Measurements from ENCODE around the gene BCAM. TPM values are rescaled to one million over a fixed set of nuclear protein-coding genes. Genes with fewer than 3 reads are reported as not detected.
"Not testable (repeated sequence)": the region's sequence is repeated elsewhere in the genome, so short reads cannot be mapped to it uniquely, and the experiment has no call there.

The BCAM gene
- polyA plus RNA-seq, 3 donors: 403 to 489 (median 434) TPM

- DNase-seq (ENCODE audit: low read depth in 3 of 3, low spot score in 2 of 3): peak in 2 of 3 donors; percentile 57 to 61
These were observed 38.5 kb downstream of the BCAM start for GRCh38 chr19:44847144-44848035.

GRCh38 chr19:44848036-44848811, 39.3 kb downstream of the BCAM start:
- DNase-seq (ENCODE audit: low read depth in 3 of 3, low spot score in 2 of 3): peak in 1 of 3 donors; percentile 40

- peak in 1 of 3 donors; percentile 47 for DNase-seq (ENCODE audit: low read depth in 3 of 3, low spot score in 2 of 3)
These were observed 40.0 kb downstream of the BCAM start for GRCh38 chr19:44848812-44849447.

- DNase-seq (ENCODE audit: low read depth in 3 of 3, low spot score in 2 of 3): no peak
These were observed 41.8 kb downstream of the BCAM start for GRCh38 chr19:44850641-44851109.

- no peak for DNase-seq (ENCODE audit: low read depth in 3 of 3, low spot score in 2 of 3)
These were observed 42.5 kb downstream of the BCAM start for GRCh38 chr19:44851427-44851826.

- no peak for DNase-seq (ENCODE audit: low read depth in 3 of 3, low spot score in 2 of 3)
These were observed 46.7 kb downstream of the BCAM start for GRCh38 chr19:44855606-44856005.

- DNase-seq (ENCODE audit: low read depth in 3 of 3, low spot score in 2 of 3): no peak
These were observed 47.6 kb downstream of the BCAM start for GRCh38 chr19:44856421-44857083.

- no peak for DNase-seq (ENCODE audit: low read depth in 3 of 3, low spot score in 2 of 3)
These were observed 48.9 kb downstream of the BCAM start for GRCh38 chr19:44857837-44858236.

- not testable (repeated sequence) for DNase-seq (ENCODE audit: low read depth in 3 of 3, low spot score in 2 of 3)
These were observed 52.7 kb downstream of the BCAM start for GRCh38 chr19:44861576-44861975.

GRCh38 chr19:44863990-44864389, 55.1 kb downstream of the BCAM start:
- DNase-seq (ENCODE audit: low read depth in 3 of 3, low spot score in 2 of 3): no peak

- DNase-seq (ENCODE audit: low read depth in 3 of 3, low spot score in 2 of 3): no peak
These were observed 56.4 kb downstream of the BCAM start for GRCh38 chr19:44865196-44865767.

- no peak for DNase-seq (ENCODE audit: low read depth in 3 of 3, low spot score in 2 of 3)
These were observed 57.8 kb downstream of the BCAM start for GRCh38 chr19:44866664-44867063.

GRCh38 chr19:44867578-44867977, 58.7 kb downstream of the BCAM start:
- DNase-seq (ENCODE audit: low read depth in 3 of 3, low spot score in 2 of 3): no peak

GRCh38 chr19:44869733-44870470, 61.0 kb downstream of the BCAM start:
- DNase-seq (ENCODE audit: low read depth in 3 of 3, low spot score in 2 of 3): no peak

Other genes with a start within 250 kb of the BCAM start
- gene IGSF23, start 195.5 kb upstream of the BCAM start, polyA plus RNA-seq (ENCODE audit: insufficient read length in 3 of 3): 1 to 10 TPM in 2 of 3 donors, under 1 TPM in 1; 0.97 to 1.5 (median 1.3) TPM
- gene PVR, start 165.2 kb upstream of the BCAM start, polyA plus RNA-seq (ENCODE audit: insufficient read length in 3 of 3): 10 to 100 TPM; 26.1 to 31.6 (median 31.1) TPM
- 10 to 100 TPM in 2 of 3 donors, 1 to 10 TPM in 1; 9.3 to 10.9 (median 10.5) TPM for gene CEACAM19, start 137.6 kb upstream of the BCAM start, polyA plus RNA-seq (ENCODE audit: insufficient read length in 3 of 3)
- not detected for gene CEACAM16, start 110.0 kb upstream of the BCAM start, polyA plus RNA-seq (ENCODE audit: insufficient read length in 3 of 3)
- gene BCL3, start 60.4 kb upstream of the BCAM start, polyA plus RNA-seq (ENCODE audit: insufficient read length in 3 of 3): 1 to 10 TPM; 4.8 to 5.8 (median 4.9) TPM
- 1 to 10 TPM; 3.8 to 4.1 (median 3.9) TPM for gene CBLC, start 31.2 kb upstream of the BCAM start, polyA plus RNA-seq (ENCODE audit: insufficient read length in 3 of 3)
- 100 to 1,000 TPM; 150 to 169 (median 157) TPM for gene NECTIN2, start 37.2 kb downstream of the BCAM start, polyA plus RNA-seq (ENCODE audit: insufficient read length in 3 of 3)
- gene TOMM40, start 82.2 kb downstream of the BCAM start, polyA plus RNA-seq (ENCODE audit: insufficient read length in 3 of 3): 10 to 100 TPM; 40.2 to 48.8 (median 46.0) TPM
- gene APOE, start 96.7 kb downstream of the BCAM start, polyA plus RNA-seq (ENCODE audit: insufficient read length in 3 of 3): 100 to 1,000 TPM; 265 to 362 (median 295) TPM
- 10 to 100 TPM in 1 of 3 donors, 1 to 10 TPM in 2; 7.5 to 10.9 (median 9.1) TPM for gene APOC1, start 105.5 kb downstream of the BCAM start, polyA plus RNA-seq (ENCODE audit: insufficient read length in 3 of 3)
- not detected for gene APOC4, start 133.1 kb downstream of the BCAM start, polyA plus RNA-seq (ENCODE audit: insufficient read length in 3 of 3)
- 10 to 100 TPM in 1 of 3 donors, 1 to 10 TPM in 2; 5.8 to 12.7 (median 8.8) TPM for gene APOC2, start 136.9 kb downstream of the BCAM start, polyA plus RNA-seq (ENCODE audit: insufficient read length in 3 of 3)
- 100 to 1,000 TPM; 109 to 127 (median 113) TPM for gene CLPTM1, start 146.3 kb downstream of the BCAM start, polyA plus RNA-seq (ENCODE audit: insufficient read length in 3 of 3)
- gene RELB, start 192.4 kb downstream of the BCAM start, polyA plus RNA-seq (ENCODE audit: insufficient read length in 3 of 3): 1 to 10 TPM; 4.8 to 4.9 (median 4.8) TPM
- 10 to 100 TPM; 54.1 to 59.4 (median 56.6) TPM for gene CLASRP, start 229.9 kb downstream of the BCAM start, polyA plus RNA-seq (ENCODE audit: insufficient read length in 3 of 3)